ENCODE results near the gene HSD17B3.

GRCh38 chr9:96199006-96199405 lies 103.0 kb downstream of the HSD17B3 start:
- TF ChIP-seq SP1 (IDR thresholded peaks at IDR 0.05), result no peak
- no peak for TF ChIP-seq BHLHE40 (IDR thresholded peaks at IDR 0.05; ENCODE audit: borderline replicate concordance)
- no peak for TF ChIP-seq ZNF384 (IDR thresholded peaks at IDR 0.05)
- TF ChIP-seq FOXA1 (IDR thresholded peaks at IDR 0.05), result no peak
- no peak for TF ChIP-seq NFRKB (IDR thresholded peaks at IDR 0.05)
